ENCODE results near the gene MEMO1.

GRCh38 chr2:31935370-31935769 lies 75.4 kb downstream of the MEMO1 start:
- TF ChIP-seq CTCF (conservative IDR thresholded peaks at IDR 0.05) (no peak), ZFX (IDR thresholded peaks at IDR 0.05) (no peak)
